22Rv1 (cell line): ENCODE measurements around the gene SLC22A12.
"Not testable (repeated sequence)": the region's sequence is repeated elsewhere in the genome, so short reads cannot be mapped to it uniquely, and the experiment has no call there.

Experiments
- H3K27ac ChIP-seq: fragments of 450-650 bp; 2 replicates; pipeline ENCODE4 v1.5.1; 2017
- CTCF ChIP-seq: fragments of 450-650 bp; IDR thresholded peaks from 2 replicates; pipeline ENCODE4 v1.5.1; 2017; ENCODE audit warnings: mild to moderate bottlenecking
- ZFX ChIP-seq: fragments of 450-650 bp; IDR thresholded peaks from 2 replicates; pipeline ENCODE4 v1.6.1; 2017; ENCODE audit warnings: antibody characterized with exemption, borderline replicate concordance

Gene SLC22A12

GRCh38 chr11:64592234-64592615, 1.2 kb downstream of the SLC22A12 start:
- H3K27ac ChIP-seq = no peak overlapping the region
- TF ChIP-seq ZFX (no peak), CTCF (no peak)

- no peak overlapping the region for H3K27ac ChIP-seq
- TF ChIP-seq CTCF (no peak), ZFX (no peak)
These were observed 1.6 kb downstream of the SLC22A12 start for GRCh38 chr11:64592656-64593055.

- TF ChIP-seq ZFX (no peak), CTCF (no peak)
These were observed 2.4 kb downstream of the SLC22A12 start for GRCh38 chr11:64593156-64594105.

GRCh38 chr11:64594159-64594939, 3.3 kb downstream of the SLC22A12 start:
- no peak overlapping the region for H3K27ac ChIP-seq
- TF ChIP-seq CTCF = no peak
- no peak for TF ChIP-seq ZFX

More at GRCh38 chr11:64593156-64594105, 2.4 kb downstream of the SLC22A12 start:
- no peak overlapping the region for H3K27ac ChIP-seq

- H3K27ac ChIP-seq = not testable (repeated sequence)
These were observed 4.9 kb downstream of the SLC22A12 start for GRCh38 chr11:64595922-64596321.

GRCh38 chr11:64597671-64598101, 6.7 kb downstream of the SLC22A12 start:
- TF ChIP-seq CTCF (no peak), ZFX (no peak)
- no peak overlapping the region for H3K27ac ChIP-seq

GRCh38 chr11:64598106-64598796, 7.2 kb downstream of the SLC22A12 start:
- TF ChIP-seq ZFX (no peak), CTCF (no peak)

More at GRCh38 chr11:64598106-64598796, 7.2 kb downstream of the SLC22A12 start:
- H3K27ac ChIP-seq = no peak overlapping the region
